ENCODE data around the gene SLC9A5. TPM values are rescaled to one million over a fixed set of nuclear protein-coding genes. Genes with fewer than 3 reads are reported as not detected.
A peak's percentile ranks its signal among the peaks of the same experiment; 100 is the strongest.

SLC9A5 gene
- polyA plus RNA-seq, 1 donor (not counting 4 experiments of a cell fraction or from before 2014, with no cell fraction given): 0.51 TPM

DNA sequence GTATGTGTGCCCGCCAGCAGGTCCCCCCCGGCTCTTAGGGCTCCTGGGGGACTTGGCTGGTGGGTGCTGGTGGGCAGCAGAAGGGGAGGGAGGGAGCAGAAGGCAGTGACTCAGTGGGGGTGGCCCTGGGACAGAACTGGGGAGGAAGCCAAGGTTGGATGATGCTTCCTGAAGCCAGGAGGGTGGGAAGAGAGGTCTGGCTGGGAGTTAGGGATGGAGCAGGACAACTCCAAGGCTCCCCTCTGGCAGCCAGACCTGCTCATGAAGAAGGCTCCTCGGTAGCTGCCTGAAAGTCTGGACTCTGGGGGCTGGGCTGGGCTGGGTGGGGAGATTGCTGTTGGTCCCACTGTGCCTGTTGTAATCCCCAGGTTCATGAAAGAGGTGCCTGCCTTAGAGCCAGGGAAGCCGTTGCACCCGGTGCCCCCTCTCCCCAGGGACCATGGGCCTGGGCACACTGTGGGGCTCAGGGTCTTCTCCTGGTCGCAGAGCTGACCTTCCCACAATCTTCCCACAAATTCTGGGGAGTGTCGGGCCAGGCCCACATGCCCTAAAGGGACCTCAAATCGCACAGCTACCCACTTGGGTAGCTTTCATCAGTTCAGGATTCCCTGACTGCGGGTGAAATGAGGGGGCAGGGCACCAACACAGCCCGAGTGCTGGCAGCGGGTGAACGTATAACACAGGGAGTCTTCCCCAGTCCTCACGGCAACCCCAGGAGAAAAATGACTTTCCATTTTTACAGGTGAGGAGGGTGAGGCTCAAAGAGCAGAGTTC is 29.4 kb downstream of the SLC9A5 start:
- Histone ChIP-seq H3K4me1 (ENCODE audit: control insufficient read depth, extremely low read depth, insufficient read depth, low read length) (peaks cover 23% of the 10 kb centered on the region), H3K36me3 (ENCODE audit: control insufficient read depth in 2 of 2, extremely low read depth in 1 of 2, insufficient read depth in 2 of 2, low read length in 2 of 2) (no peaks in the 10 kb centered on the region), H4K20me1 (ENCODE audit: control insufficient read depth, extremely low read depth, insufficient read depth, low read length) (no peaks in the 10 kb centered on the region), H3K79me2 (ENCODE audit: control insufficient read depth, insufficient read depth, low read length) (no peaks in the 10 kb centered on the region), H3K27me3 (ENCODE audit: control insufficient read depth, extremely low read depth, insufficient read depth, low read length) (peaks cover 36% of the 10 kb centered on the region), H3K4me2 (ENCODE audit: control insufficient read depth, extremely low read depth, insufficient read depth, low read depth, low read length) (peak overlapping the region; percentile 59), H3K9me1 (ENCODE audit: control insufficient read depth, extremely low read depth, insufficient read depth, low read length) (no peaks in the 10 kb centered on the region), H3K9me3 (ENCODE audit: control insufficient read depth, low read depth, low read length) (no peaks in the 10 kb centered on the region), H3K4me3 (ENCODE audit: control insufficient read depth in 2 of 3, extremely low read depth in 1 of 3, insufficient read depth in 2 of 3, low read depth in 1 of 3, low read length in 3 of 3) (peak overlapping the region; percentile 29 to 63 (median 47)), H3K27ac (ENCODE audit: control insufficient read depth, insufficient read depth, low read length) (peak overlapping the region; percentile 29), H3K9ac (ENCODE audit: control insufficient read depth, extremely low read depth, insufficient read depth, low read length) (peak overlapping the region; percentile 65), H2AFZ (ENCODE audit: control insufficient read depth, low read length) (no peak overlapping the region)
- no peak for TF ChIP-seq EZH2 (IDR thresholded peaks at IDR 0.05; ENCODE audit: low read length)
- TF ChIP-seq, protein P1, sequence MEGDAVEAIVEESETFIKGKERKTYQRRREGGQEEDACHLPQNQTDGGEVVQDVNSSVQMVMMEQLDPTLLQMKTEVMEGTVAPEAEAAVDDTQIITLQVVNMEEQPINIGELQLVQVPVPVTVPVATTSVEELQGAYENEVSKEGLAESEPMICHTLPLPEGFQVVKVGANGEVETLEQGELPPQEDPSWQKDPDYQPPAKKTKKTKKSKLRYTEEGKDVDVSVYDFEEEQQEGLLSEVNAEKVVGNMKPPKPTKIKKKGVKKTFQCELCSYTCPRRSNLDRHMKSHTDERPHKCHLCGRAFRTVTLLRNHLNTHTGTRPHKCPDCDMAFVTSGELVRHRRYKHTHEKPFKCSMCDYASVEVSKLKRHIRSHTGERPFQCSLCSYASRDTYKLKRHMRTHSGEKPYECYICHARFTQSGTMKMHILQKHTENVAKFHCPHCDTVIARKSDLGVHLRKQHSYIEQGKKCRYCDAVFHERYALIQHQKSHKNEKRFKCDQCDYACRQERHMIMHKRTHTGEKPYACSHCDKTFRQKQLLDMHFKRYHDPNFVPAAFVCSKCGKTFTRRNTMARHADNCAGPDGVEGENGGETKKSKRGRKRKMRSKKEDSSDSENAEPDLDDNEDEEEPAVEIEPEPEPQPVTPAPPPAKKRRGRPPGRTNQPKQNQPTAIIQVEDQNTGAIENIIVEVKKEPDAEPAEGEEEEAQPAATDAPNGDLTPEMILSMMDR (optimal IDR thresholded peaks at IDR 0.05 in 1 of 3, IDR thresholded peaks at IDR 0.05 in 1 of 3, conservative IDR thresholded peaks at IDR 0.05 in 1 of 3; ENCODE audit: extremely low read depth in 1 of 3, insufficient read depth in 2 of 3, low read length in 3 of 3): no peak
- dilution Hi-C loops (cut with MboI; ENCODE audit: extremely low pct_ligation_motif_present, low sequenced_read_pairs): no loop called here
- FAIRE-seq: peak; percentile 71
- no peak for DNase-seq (ENCODE audit: low read depth, low spot score)

DNA sequence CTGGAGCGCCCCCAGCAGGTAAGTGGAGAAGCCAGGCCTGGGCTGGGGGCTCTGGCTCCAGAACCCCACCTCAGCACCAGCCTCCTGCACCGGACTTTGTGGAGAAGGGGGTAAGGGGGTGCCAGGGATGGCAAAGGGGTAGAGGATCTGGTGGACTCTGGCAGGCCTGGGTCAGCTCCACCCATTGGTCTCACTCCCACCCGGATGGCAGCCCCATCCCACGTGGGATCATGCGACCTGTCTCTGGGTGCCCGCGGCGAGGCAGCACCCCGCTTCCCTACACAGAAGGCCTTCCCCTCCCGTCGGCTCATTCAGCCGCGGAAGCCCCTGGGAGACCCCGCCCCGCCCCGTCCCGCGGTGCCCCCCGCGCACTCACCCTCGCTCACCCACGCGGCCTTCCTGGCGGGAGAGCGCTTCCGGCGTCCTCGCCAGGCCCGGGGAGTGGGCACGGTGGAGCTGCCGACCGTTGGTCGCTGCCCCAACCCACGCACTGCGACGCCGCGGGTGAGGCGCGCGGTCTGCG is 30.1 kb downstream of the SLC9A5 start:
- Histone ChIP-seq H3K4me1 (ENCODE audit: control insufficient read depth, extremely low read depth, insufficient read depth, low read length) (peaks cover 23% of the 10 kb centered on the region), H4K20me1 (ENCODE audit: control insufficient read depth, extremely low read depth, insufficient read depth, low read length) (no peaks in the 10 kb centered on the region), H3K27ac (ENCODE audit: control insufficient read depth, insufficient read depth, low read length) (no peak overlapping the region), H3K9ac (ENCODE audit: control insufficient read depth, extremely low read depth, insufficient read depth, low read length) (peak overlapping the region; percentile 65), H3K36me3 (ENCODE audit: control insufficient read depth in 2 of 2, extremely low read depth in 1 of 2, insufficient read depth in 2 of 2, low read length in 2 of 2) (no peaks in the 10 kb centered on the region), H3K4me2 (ENCODE audit: control insufficient read depth, extremely low read depth, insufficient read depth, low read depth, low read length) (peak overlapping the region; percentile 59), H3K9me1 (ENCODE audit: control insufficient read depth, extremely low read depth, insufficient read depth, low read length) (no peaks in the 10 kb centered on the region), H2AFZ (ENCODE audit: control insufficient read depth, low read length) (peak overlapping the region; percentile 22), H3K27me3 (ENCODE audit: control insufficient read depth, extremely low read depth, insufficient read depth, low read length) (peaks cover 42% of the 10 kb centered on the region), H3K4me3 (ENCODE audit: control insufficient read depth in 2 of 3, extremely low read depth in 1 of 3, insufficient read depth in 2 of 3, low read depth in 1 of 3, low read length in 3 of 3) (peak overlapping the region; percentile 29 to 63 (median 47)), H3K79me2 (ENCODE audit: control insufficient read depth, insufficient read depth, low read length) (no peaks in the 10 kb centered on the region), H3K9me3 (ENCODE audit: control insufficient read depth, low read depth, low read length) (no peaks in the 10 kb centered on the region)
- FAIRE-seq: no peak
- dilution Hi-C loops (cut with MboI; ENCODE audit: extremely low pct_ligation_motif_present, low sequenced_read_pairs): no loop called here
- TF ChIP-seq, protein P1 (optimal IDR thresholded peaks at IDR 0.05 in 1 of 3, IDR thresholded peaks at IDR 0.05 in 1 of 3, conservative IDR thresholded peaks at IDR 0.05 in 1 of 3; ENCODE audit: extremely low read depth in 1 of 3, insufficient read depth in 2 of 3, low read length in 3 of 3): peak; percentile 28 to 62 (median 28)
- no peak for TF ChIP-seq EZH2 (IDR thresholded peaks at IDR 0.05; ENCODE audit: low read length)
- DNase-seq (ENCODE audit: low read depth, low spot score): no peak
